Spleen (tissue), 11 donors: ENCODE measurements around the gene SRCAP. TPM values are rescaled to one million over a fixed set of nuclear protein-coding genes. Genes with fewer than 3 reads are reported as not detected.

Source experiments
- DNase-seq: peaks from one replicate; pipeline ENCODE4 v3.0.0-alpha.2; 2020
- H3K27ac ChIP-seq, 8 donors: fragments of 200-600 bp; sonication (generic) in 7 of 8; 1 replicate in 4 of 8; 2 replicates in 4 of 8; pipeline versions ENCODE4 v1.5.0 to v1.8.0; 2016 to 2021; ENCODE audit warnings: inconsistent platforms in 4 of 8, mild to moderate bottlenecking in 4 of 8, moderate library complexity in 1 of 8
- H3K27me3 ChIP-seq, 7 donors: fragments of 200-600 bp; sonication (generic) in 6 of 7; replicated peaks in 1 of 7; 1 replicate in 4 of 7; 2 replicates in 3 of 7; pipeline versions ENCODE4 v1.5.0 to v1.8.0; 2016 to 2021; ENCODE audit warnings: inconsistent platforms in 3 of 7, mild to moderate bottlenecking in 1 of 7
- H3K36me3 ChIP-seq, 6 donors: fragments of 200-600 bp; sonication (generic) in 5 of 6; 1 replicate in 4 of 6; 2 replicates in 2 of 6; pipeline versions ENCODE4 v1.5.0 to v1.8.0; 2016 to 2021; ENCODE audit warnings: inconsistent platforms in 2 of 6
- H3K4me1 ChIP-seq, 6 donors: fragments of 200-600 bp; sonication (generic) in 5 of 6; 1 replicate in 3 of 6; 2 replicates in 3 of 6; pipeline versions ENCODE4 v1.5.0 to v1.8.0; 2016 to 2021; ENCODE audit warnings: inconsistent platforms in 3 of 6
- H3K4me3 ChIP-seq, 8 donors: fragments of 200-600 bp; sonication (generic) in 7 of 8; 1 replicate in 4 of 8; 2 replicates in 4 of 8; pipeline versions ENCODE4 v1.5.0 to v1.8.0; 2016 to 2021; ENCODE audit warnings: inconsistent platforms in 4 of 8, mild to moderate bottlenecking in 4 of 8, moderate library complexity in 2 of 8
- H3K9me3 ChIP-seq, 8 donors: fragments of 200-600 bp; sonication (generic) in 7 of 8; 1 replicate in 4 of 8; 2 replicates in 4 of 8; pipeline versions ENCODE4 v1.5.0 to v1.8.0; 2016 to 2021; ENCODE audit warnings: inconsistent platforms in 4 of 8
- POLR2A ChIP-seq, 3 donors: fragments of 450-650 bp; IDR thresholded peaks; one replicate each; pipeline ENCODE4 v1.5.1; 2017; ENCODE audit warnings: antibody characterized with exemption in 3 of 3, mild to moderate bottlenecking in 1 of 3
- POLR2AphosphoS5 ChIP-seq, 3 donors: sonication (generic); formaldehyde crosslinking; IDR thresholded peaks; one replicate each; pipeline ENCODE4 v1.5.1; 2017; ENCODE audit warnings: antibody characterized with exemption in 3 of 3
- WGBS, 5 donors: extraction: QIAGEN DNeasy Blood & Tissue Kit in 3 of 5; methylation state at CpG; one replicate each; pipeline versions ENCODE4 v1.1.5 to v1.1.7; 2013 to 2018; 5-methylcytosine and 5-hydroxymethylcytosine counted together
- intact Hi-C: fragments of 100-400 bp; cut with DNase I; formaldehyde crosslinking; loops from one replicate; pipeline ENCODE4 v1.15.0; 2023; ENCODE audit warnings: low total_unique reads
- polyA plus RNA-seq, 3 donors: library from polyadenylated mRNA; stranded (reverse); fragments of 200-250 nt; gene quantifications; one replicate each; pipeline ENCODE4 v1.2.1, GENCODE V29; 2013
- total RNA-seq, 7 donors: library from RNA; depleted of rRNA in 3 of 7; stranded (reverse); fragments of >200 nt in 3 of 7; fragmentation: NEBNext Ultra II Directional in 4 of 7; extraction: Animal tissue kit (Norgen Biotek cat#: 25700) in 4 of 7; gene quantifications; one replicate each; pipeline versions ENCODE4 v1.1.0 to v1.2.1, GENCODE V29; 2016 to 2021
- TF ChIP-seq, protein P1 (sequence below), 11 experiments: fragments of 200-600 bp in 7 of 11; fragments of 450-650 bp in 4 of 11; sonication (generic) in 4 of 11; IDR thresholded peaks in 8 of 11; conservative IDR thresholded peaks in 3 of 11; 1 replicate in 7 of 11; 2 replicates in 4 of 11; pipeline versions ENCODE4 v1.4.0 to v1.8.0; 2016 to 2021; ENCODE audit warnings: antibody characterized with exemption in 11 of 11, inconsistent platforms in 4 of 11, mild to moderate bottlenecking in 1 of 11
- donor health status: healthy with polysubstance abuse.
- donor health status: DM: no; HTN: no; CAD: no; lungs with moderate emphysema.
- donor health status: DM: no; HTN: no; CAD: no.
- donor health status: Bipolar disorder and iron deficiency.
- donor health status: healthy.
- donor health status: DM: no; HTN: no; CAD: no.
- donor health status: DM: yes; HTN: yes; CAD: no.

Gene SRCAP
- total and polyA plus RNA-seq, 10 donors: 1.2 to 85.7 (median 68.3) TPM

DNA sequence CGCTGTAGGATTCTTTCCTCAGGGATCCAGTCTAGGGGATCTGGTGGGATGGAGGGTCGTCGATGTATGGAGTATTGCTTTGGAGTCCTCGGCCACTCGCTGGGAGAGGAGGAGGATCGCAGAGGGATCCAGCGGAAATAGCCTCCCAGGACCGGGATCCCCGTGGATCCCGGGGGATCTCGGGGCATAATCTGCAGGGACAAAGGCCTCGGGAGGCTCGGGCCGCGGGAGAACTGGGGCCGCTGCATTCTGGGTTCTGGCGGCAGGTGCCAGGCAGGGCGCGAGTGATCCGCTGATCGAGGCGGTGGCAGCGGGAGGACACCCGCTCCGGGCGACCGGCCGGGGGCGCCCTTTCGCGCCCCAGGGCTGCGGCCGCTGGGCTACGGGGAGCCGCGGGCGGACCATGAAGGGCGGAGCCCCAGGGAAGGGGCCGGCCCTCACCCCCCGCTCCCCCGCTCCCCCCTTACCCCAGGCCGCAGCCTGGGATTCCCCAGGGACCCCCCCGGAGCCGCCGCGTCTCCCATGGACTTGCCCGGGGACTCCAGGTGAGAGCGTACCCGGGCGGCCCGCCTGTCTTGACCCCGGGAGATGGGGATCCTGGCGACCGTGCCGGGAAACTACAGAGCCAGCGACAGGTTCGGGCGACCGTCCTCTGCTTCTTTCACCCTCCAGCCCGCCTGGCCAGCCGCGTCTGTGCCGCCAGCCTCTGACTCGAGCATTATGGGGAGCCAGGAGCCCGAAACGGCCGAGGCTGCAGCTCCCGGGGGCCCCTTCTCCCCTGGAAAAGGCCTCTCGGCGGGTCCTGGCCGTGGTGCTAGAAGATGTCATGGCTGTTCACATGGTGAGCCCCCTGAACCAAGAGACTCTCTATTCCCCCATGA is 47.6 kb upstream of the SRCAP start:
- intact Hi-C loops: no loop called here
- Histone ChIP-seq H3K36me3 (peaks cover 0 to 45% (median 41%) of the 10 kb centered on the region in 6 donors), H3K4me3 (peak overlapping the region; percentile 80 to 93 (median 89)), H3K9me3 (no peaks in the 10 kb centered on the region), H3K4me1 (peaks cover 9 to 56% (median 27%) of the 10 kb centered on the region in 6 donors), H3K27me3 (no peaks in the 10 kb centered on the region), H3K27ac (peak overlapping the region; percentile 93 to 99 (median 95))
- DNase-seq: peak; percentile 95
- TF ChIP-seq POLR2A (IDR thresholded peaks at IDR 0.05) (no peak), POLR2AphosphoS5 (IDR thresholded peaks at IDR 0.05) (peak; percentile 26 to 77 (median 49))
- TF ChIP-seq, protein P1, sequence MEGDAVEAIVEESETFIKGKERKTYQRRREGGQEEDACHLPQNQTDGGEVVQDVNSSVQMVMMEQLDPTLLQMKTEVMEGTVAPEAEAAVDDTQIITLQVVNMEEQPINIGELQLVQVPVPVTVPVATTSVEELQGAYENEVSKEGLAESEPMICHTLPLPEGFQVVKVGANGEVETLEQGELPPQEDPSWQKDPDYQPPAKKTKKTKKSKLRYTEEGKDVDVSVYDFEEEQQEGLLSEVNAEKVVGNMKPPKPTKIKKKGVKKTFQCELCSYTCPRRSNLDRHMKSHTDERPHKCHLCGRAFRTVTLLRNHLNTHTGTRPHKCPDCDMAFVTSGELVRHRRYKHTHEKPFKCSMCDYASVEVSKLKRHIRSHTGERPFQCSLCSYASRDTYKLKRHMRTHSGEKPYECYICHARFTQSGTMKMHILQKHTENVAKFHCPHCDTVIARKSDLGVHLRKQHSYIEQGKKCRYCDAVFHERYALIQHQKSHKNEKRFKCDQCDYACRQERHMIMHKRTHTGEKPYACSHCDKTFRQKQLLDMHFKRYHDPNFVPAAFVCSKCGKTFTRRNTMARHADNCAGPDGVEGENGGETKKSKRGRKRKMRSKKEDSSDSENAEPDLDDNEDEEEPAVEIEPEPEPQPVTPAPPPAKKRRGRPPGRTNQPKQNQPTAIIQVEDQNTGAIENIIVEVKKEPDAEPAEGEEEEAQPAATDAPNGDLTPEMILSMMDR (IDR thresholded peaks at IDR 0.05 in 8 of 11, conservative IDR thresholded peaks at IDR 0.05 in 3 of 11): peak in 10 of 11 experiments; percentile 29 to 90 (median 74)
- WGBS, 5 donors: 0 to 3% (median 2%) methylated on average over 33 to 71 of the region's 71 CpGs

GRCh38 chr16:30652005-30652296 is 47.0 kb upstream of the SRCAP start:
- no peaks in the 10 kb centered on the region for H3K27me3 ChIP-seq
- peaks cover 0 to 51% (median 43%) of the 10 kb centered on the region in 6 donors for H3K36me3 ChIP-seq
- no peak for TF ChIP-seq POLR2AphosphoS5 (IDR thresholded peaks at IDR 0.05)
- TF ChIP-seq, protein P1 (IDR thresholded peaks at IDR 0.05 in 8 of 11, conservative IDR thresholded peaks at IDR 0.05 in 3 of 11): no peak
- no peak for TF ChIP-seq POLR2A (IDR thresholded peaks at IDR 0.05)
- peaks cover 9 to 62% (median 32%) of the 10 kb centered on the region in 6 donors for H3K4me1 ChIP-seq
- intact Hi-C loops: no loop called here
- H3K4me3 ChIP-seq: peak overlapping the region; percentile 80 to 93 (median 89)
- H3K9me3 ChIP-seq: no peaks in the 10 kb centered on the region
- peak overlapping the region; percentile 93 to 99 (median 95) for H3K27ac ChIP-seq
- no peak for DNase-seq
- WGBS, 5 donors: 7 to 24% (median 11%) methylated on average over 2 of the region's 2 CpGs

GRCh38 chr16:30652718-30653117 is 46.3 kb upstream of the SRCAP start:
- DNase-seq: peak; percentile 76
- peak overlapping the region in 1 of 8 donors; percentile 84 for H3K4me3 ChIP-seq
- peaks cover 13 to 70% (median 39%) of the 10 kb centered on the region in 6 donors for H3K4me1 ChIP-seq
- WGBS, 5 donors: 90 to 97% (median 94%) methylated on average over 11 to 18 of the region's 18 CpGs
- peak in 1 of 3 donors; percentile 25 for TF ChIP-seq POLR2AphosphoS5 (IDR thresholded peaks at IDR 0.05)
- TF ChIP-seq, protein P1 (IDR thresholded peaks at IDR 0.05 in 8 of 11, conservative IDR thresholded peaks at IDR 0.05 in 3 of 11): no peak
- TF ChIP-seq POLR2A (IDR thresholded peaks at IDR 0.05): no peak
- intact Hi-C loops: no loop called here
- peaks cover 0 to 53% (median 43%) of the 10 kb centered on the region in 6 donors for H3K36me3 ChIP-seq
- H3K27me3 ChIP-seq: no peaks in the 10 kb centered on the region
- H3K9me3 ChIP-seq: no peaks in the 10 kb centered on the region
- H3K27ac ChIP-seq: peak overlapping the region in 2 of 8 donors; percentile 95 to 99

DNA sequence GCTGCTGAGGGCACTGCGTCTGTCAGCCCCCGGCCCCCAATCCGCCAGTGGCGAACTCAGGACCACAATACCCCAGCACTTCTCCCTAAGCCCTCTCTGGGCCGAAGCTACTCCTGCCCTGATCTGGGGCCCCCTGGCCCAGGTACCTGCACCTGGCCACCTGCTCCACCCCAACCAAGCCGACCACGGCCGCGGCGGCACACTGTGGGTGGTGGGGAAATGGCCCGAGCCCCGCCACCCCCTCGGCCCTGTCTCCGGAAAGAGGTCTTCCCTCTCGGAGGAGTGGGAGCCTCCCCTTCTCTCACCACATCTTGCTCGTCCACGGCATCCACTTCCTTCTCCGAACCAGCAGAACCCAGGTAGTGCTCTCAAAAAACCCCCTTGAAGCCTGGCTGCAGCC is 44.1 kb upstream of the SRCAP start:
- DNase-seq: no peak
- intact Hi-C loops: loop anchor here (5.0 kb wide), 1 partner anchor 37 kb away; no protein-coding TSS in a partner anchor
- TF ChIP-seq POLR2A (IDR thresholded peaks at IDR 0.05) (no peak), POLR2AphosphoS5 (IDR thresholded peaks at IDR 0.05) (peak in 1 of 3 donors; percentile 34)
- TF ChIP-seq, protein P1 (IDR thresholded peaks at IDR 0.05 in 8 of 11, conservative IDR thresholded peaks at IDR 0.05 in 3 of 11): no peak
- Histone ChIP-seq H3K27ac (no peak overlapping the region), H3K4me1 (peaks cover 13 to 64% (median 37%) of the 10 kb centered on the region in 6 donors), H3K27me3 (no peaks in the 10 kb centered on the region), H3K4me3 (no peak overlapping the region), H3K9me3 (no peaks in the 10 kb centered on the region), H3K36me3 (peaks cover 0 to 53% (median 43%) of the 10 kb centered on the region in 6 donors)
- WGBS, 5 donors: 90 to 95% (median 92%) methylated on average over 8 to 18 of the region's 18 CpGs
